Esophagus squamous epithelium (tissue), 5 donors: Measurements from ENCODE around the gene TBL1X. TPM values are rescaled to one million over a fixed set of nuclear protein-coding genes. Genes with fewer than 3 reads are reported as not detected.

Source experiments
- DNase-seq: peaks from one replicate; lab custom pipeline; 2025; lab: John Stamatoyannopoulos, UW
- H3K27ac ChIP-seq, 4 donors: fragments of 200-600 bp; sonication (generic); one replicate each; pipeline ENCODE4 v1.5.1; 2016 to 2019; ENCODE audit warnings: mild to moderate bottlenecking in 1 of 4
- H3K27me3 ChIP-seq, 4 donors: fragments of 200-600 bp; sonication (generic); 1 replicate in 3 of 4; 2 replicates in 1 of 4; pipeline versions ENCODE4 v1.5.1 to v1.6.0; 2017 to 2021; ENCODE audit warnings: antibody characterized with exemption in 1 of 4
- H3K36me3 ChIP-seq, 3 donors: fragments of 200-600 bp; sonication (generic); one replicate each; pipeline ENCODE4 v1.5.1; 2016 to 2019
- H3K4me1 ChIP-seq, 3 donors: fragments of 200-600 bp; sonication (generic); one replicate each; pipeline ENCODE4 v1.5.1; 2017 to 2019
- H3K4me3 ChIP-seq, 4 donors: fragments of 200-600 bp; sonication (generic); 1 replicate in 3 of 4; 2 replicates in 1 of 4; pipeline ENCODE4 v1.5.1; 2016 to 2019; ENCODE audit warnings: mild to moderate bottlenecking in 2 of 4, moderate library complexity in 1 of 4
- H3K9me3 ChIP-seq, 3 donors: fragments of 200-600 bp; sonication (generic); one replicate each; pipeline ENCODE4 v1.5.1; 2016 to 2019
- CTCF ChIP-seq, 6 experiments: fragments of 450-650 bp in 4 of 6; fragments of 200-600 bp in 2 of 6; sonication (generic) in 2 of 6; IDR thresholded peaks; one replicate each; pipeline ENCODE4 v1.5.1; 2016 to 2019; ENCODE audit warnings: antibody characterized with exemption in 6 of 6, mild to moderate bottlenecking in 4 of 6, moderate library complexity in 4 of 6
- POLR2A ChIP-seq, 4 donors: fragments of 450-650 bp; IDR thresholded peaks; one replicate each; pipeline ENCODE4 v1.6.1; 2017; ENCODE audit warnings: antibody characterized with exemption in 4 of 4, mild to moderate bottlenecking in 4 of 4, moderate library complexity in 3 of 4
- WGBS, 2 donors: methylation state at CpG; one replicate each; pipeline ENCODE4 v1.1.5; 2018; 5-methylcytosine and 5-hydroxymethylcytosine counted together
- intact Hi-C: fragments of 100-400 bp; cut with DNase I; formaldehyde crosslinking; loops from one replicate; pipeline ENCODE4 v1.15.0; 2022
- total RNA-seq, 4 donors: library from RNA; depleted of rRNA; stranded (reverse); fragments of >200 nt; gene quantifications; one replicate each; pipeline ENCODE4 v1.1.0, GENCODE V29; 2016
- donor health status: DM: yes; HTN: yes; CAD: no.

TBL1X gene
- total RNA-seq, 4 donors from 2014 or later, result 17.5 to 24.2 (median 21.8) TPM

GRCh38 chrX:9676306-9676705, 211.4 kb downstream of the TBL1X start:
- Histone ChIP-seq H3K36me3 (no peaks in the 10 kb centered on the region), H3K4me1 (peaks cover 0 to 13% (median 0%) of the 10 kb centered on the region in 3 donors), H3K9me3 (no peaks in the 10 kb centered on the region), H3K27ac (no peak overlapping the region), H3K4me3 (no peak overlapping the region), H3K27me3 (no peaks in the 10 kb centered on the region)
- intact Hi-C loops, result no loop called here
- DNase-seq, result no peak
- WGBS, 2 donors, result 77 to 85% methylated on average over 11 to 12 of the region's 13 CpGs
- no peak for TF ChIP-seq POLR2A (IDR thresholded peaks at IDR 0.05)

- Histone ChIP-seq H3K27ac (peak overlapping the region; percentile 21 to 67 (median 52)), H3K4me1 (peaks cover 0 to 13% (median 0%) of the 10 kb centered on the region in 3 donors), H3K36me3 (no peaks in the 10 kb centered on the region), H3K9me3 (no peaks in the 10 kb centered on the region), H3K27me3 (no peaks in the 10 kb centered on the region), H3K4me3 (no peak overlapping the region)
- intact Hi-C loops, result no loop called here
- 51 to 53% methylated on average over 6 of the region's 6 CpGs for WGBS, 2 donors
- DNase-seq, result no peak
- TF ChIP-seq CTCF (IDR thresholded peaks at IDR 0.05), result no peak
- no peak for TF ChIP-seq POLR2A (IDR thresholded peaks at IDR 0.05)
Measured at GRCh38 chrX:9676738-9677097, 211.9 kb downstream of the TBL1X start.

- DNase-seq, result no peak
- TF ChIP-seq POLR2A (IDR thresholded peaks at IDR 0.05) (no peak), CTCF (IDR thresholded peaks at IDR 0.05) (no peak)
- intact Hi-C loops, result no loop called here
- Histone ChIP-seq H3K27ac (peak overlapping the region; percentile 29 to 67 (median 52)), H3K36me3 (no peaks in the 10 kb centered on the region), H3K27me3 (no peaks in the 10 kb centered on the region), H3K4me1 (peaks cover 0 to 13% (median 0%) of the 10 kb centered on the region in 3 donors), H3K9me3 (no peaks in the 10 kb centered on the region), H3K4me3 (peak overlapping the region in 1 of 4 donors; percentile 5)
- 21 to 39% methylated on average over 5 to 7 of the region's 7 CpGs for WGBS, 2 donors
Measured at GRCh38 chrX:9677098-9677739, 212.4 kb downstream of the TBL1X start.

- WGBS, 2 donors, result 77 to 100% methylated on average over 3 of the region's 3 CpGs
- peak overlapping the region in 2 of 4 donors; percentile 29 to 67 for H3K27ac ChIP-seq
- DNase-seq, result no peak
- no peaks in the 10 kb centered on the region for H3K27me3 ChIP-seq
- H3K4me3 ChIP-seq, result no peak overlapping the region
- H3K36me3 ChIP-seq, result no peaks in the 10 kb centered on the region
- no peaks in the 10 kb centered on the region for H3K9me3 ChIP-seq
- intact Hi-C loops, result no loop called here
- H3K4me1 ChIP-seq, result peaks cover 0 to 13% (median 0%) of the 10 kb centered on the region in 3 donors
- TF ChIP-seq CTCF (IDR thresholded peaks at IDR 0.05), result no peak
- no peak for TF ChIP-seq POLR2A (IDR thresholded peaks at IDR 0.05)
Measured at GRCh38 chrX:9678215-9678965, 213.5 kb downstream of the TBL1X start.

GRCh38 chrX:9681011-9681410, 216.2 kb downstream of the TBL1X start:
- no peak overlapping the region for H3K4me3 ChIP-seq
- no peaks in the 10 kb centered on the region for H3K27me3 ChIP-seq
- peaks cover 0 to 20% (median 0%) of the 10 kb centered on the region in 3 donors for H3K36me3 ChIP-seq
- WGBS, 2 donors, result 81 to 82% methylated on average over 5 to 9 of the region's 9 CpGs
- H3K4me1 ChIP-seq, result peaks cover 0 to 13% (median 0%) of the 10 kb centered on the region in 3 donors
- no peaks in the 10 kb centered on the region for H3K9me3 ChIP-seq
- intact Hi-C loops, result no loop called here
- H3K27ac ChIP-seq, result no peak overlapping the region
- DNase-seq, result no peak
- TF ChIP-seq CTCF (IDR thresholded peaks at IDR 0.05), result no peak
- no peak for TF ChIP-seq POLR2A (IDR thresholded peaks at IDR 0.05)
